ENCODE measurements around the gene HMGA1.
A peak's percentile ranks its signal among the peaks of the same experiment; 100 is the strongest.

HMGA1 gene

DNA sequence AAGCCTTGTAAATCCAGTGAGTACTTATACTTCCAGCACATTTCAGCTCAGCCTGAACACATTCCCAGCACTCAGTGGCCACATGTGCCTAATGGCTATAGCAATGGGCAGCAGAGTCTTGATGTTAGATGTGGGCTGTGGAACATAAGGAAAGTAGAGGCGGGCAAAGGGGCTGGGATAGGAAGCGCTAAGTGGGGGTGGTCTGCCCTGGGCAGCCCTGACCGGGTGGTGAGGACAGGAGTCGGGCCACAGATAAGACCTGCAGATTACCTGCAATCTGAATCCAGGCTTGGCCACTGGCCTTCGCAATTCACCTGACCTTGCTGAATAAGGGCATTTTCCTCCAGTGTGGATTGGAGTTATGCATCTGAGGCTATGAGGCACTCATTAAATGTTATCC is 11.1 kb upstream of the HMGA1 start:
- no peak for DNase-seq

DNA sequence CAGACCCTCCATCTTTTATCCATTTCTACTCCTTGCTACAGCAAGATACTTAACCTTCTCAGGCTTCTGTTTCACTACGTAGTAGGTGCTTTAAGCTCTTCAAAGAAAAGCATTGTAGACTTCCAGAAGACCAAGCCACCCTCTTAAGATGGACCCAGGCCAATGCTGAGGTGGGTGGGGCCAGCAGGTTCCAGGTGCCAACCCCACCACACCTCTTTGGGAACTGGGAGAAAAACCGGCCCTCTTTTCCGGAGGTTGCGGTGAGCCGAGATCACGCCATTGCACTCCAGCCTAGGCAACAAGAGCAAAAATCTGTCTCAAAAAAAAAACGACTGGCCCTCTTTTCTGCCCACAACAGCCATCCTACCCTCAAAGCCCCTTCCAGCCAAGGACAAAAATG is 10.6 kb upstream of the HMGA1 start:
- no peak for DNase-seq

DNA sequence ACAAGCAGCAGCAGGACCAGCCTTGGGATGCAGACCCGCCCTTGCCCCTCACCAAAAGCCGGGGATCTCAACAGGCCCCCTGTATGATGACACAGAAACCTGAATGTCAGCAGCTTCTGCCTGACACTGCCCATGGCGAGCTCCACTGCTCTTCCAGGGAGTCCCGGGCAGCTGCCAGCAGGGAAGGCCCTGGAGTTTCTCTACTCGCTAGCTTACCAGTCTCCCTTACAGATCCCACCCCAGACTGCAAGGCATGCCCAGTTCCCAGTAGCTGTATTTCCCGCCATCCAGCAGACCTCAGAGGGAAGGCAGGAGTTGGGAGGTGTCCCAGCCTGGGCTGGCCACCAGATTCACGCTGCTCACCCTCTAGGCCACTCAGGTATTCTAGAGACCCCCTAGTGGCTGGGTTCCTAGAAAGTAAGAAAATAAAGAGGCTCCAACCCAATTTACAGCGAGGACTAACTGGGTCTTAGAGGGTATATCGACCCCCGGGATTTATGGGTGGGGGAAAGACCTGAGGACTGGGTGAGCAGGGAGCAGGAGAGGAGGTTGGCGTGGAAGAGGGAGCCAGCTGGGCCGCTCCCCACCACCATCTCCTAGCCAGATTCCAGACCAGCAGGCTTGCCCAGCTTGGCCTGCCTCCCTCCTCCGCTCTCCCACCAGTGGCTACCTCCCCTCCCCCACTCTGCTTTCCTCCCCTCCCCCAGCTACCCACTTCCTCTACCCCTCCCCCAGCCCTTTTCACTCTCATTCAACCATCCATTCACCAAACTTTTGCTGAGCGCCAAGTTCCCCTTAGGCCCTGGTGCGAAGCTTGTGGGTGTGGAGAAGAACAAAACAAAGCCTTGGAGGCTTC is 9.7 kb upstream of the HMGA1 start:
- no peak for DNase-seq

DNA sequence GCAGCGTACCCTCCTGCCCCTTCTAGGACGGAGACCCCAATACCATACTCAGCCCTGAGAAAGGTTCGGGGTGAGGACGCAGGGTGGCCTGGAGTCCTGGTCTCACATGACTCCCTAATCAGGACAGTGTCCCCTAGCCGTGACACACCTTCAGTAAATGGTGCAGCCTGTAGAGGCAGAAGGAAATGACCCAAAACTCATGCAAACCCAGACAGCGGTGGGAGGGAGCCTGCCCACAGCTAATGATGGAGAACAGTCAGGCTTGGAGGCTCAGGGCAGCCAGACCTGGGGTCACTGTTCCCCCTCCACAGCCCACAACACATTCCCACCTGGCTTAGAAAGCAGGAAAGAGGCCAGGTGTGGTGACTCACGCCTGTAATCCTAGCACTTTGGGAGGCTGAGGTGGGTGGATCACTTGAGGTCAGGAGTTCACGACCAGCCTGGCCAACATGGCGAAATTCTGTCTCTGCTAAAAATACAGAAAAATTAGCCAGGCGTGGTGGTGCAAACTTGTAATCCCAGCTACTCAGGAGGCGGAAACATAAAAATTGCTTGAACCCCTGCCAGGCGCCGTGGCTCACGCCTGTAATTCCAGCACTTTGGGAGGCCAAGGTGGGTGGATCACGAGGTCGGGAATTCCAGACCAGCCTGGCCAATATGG is 8.8 kb upstream of the HMGA1 start:
- no peak for DNase-seq

DNA sequence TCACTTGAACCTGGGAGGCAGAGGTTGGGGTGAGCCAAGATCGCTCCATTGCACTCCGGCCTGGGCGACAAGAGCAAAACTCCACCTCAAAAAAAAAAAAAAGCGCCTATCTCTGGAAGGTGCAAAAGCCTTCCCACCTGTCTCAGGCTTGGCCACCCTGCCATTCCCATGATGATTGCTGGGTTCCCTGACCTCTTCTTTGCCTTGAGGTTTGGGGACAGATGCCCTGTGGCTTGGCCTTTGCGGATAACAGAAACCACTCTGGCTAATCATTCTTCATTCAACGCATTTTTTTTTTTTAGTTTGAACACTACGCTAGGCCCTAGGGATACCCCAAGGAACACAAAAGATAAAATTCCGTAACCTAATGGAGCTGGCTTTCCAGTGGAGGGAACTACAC is 6.8 kb upstream of the HMGA1 start:
- no peak for DNase-seq

DNA sequence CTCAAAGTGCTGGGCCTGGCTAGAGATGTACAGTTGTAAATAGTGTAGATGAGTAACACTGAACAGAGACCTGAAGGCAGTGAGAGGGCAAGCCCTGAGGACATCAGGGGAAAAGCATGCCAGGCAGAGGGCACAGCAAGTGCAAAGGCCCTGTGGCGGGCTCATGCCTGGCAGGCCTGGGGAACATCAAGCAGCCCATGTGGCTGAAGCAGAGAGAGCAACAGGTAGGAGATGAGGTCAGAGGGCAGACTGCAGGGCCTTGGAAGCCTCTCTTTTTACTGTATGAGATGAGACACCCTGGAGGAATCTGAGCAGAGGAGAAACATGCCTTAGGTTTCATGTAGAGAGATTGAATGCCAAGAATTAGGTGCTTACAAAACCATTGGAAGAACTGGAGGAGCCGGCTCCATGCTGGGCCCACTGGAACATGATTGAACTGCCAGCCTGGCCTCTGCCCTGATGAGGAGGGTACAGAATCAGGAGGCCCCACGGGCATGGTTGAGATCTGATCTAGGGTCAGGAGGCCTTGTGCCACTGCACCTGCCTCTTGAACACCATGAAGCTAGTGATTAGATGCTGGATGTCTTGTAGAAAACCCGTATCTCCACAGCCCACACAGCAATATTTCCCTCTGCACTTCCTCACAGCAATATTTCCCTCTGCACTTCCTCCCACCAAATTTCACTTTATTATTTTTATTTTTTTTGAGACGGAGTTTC is 5.9 kb upstream of the HMGA1 start:
- no peak for DNase-seq

DNA sequence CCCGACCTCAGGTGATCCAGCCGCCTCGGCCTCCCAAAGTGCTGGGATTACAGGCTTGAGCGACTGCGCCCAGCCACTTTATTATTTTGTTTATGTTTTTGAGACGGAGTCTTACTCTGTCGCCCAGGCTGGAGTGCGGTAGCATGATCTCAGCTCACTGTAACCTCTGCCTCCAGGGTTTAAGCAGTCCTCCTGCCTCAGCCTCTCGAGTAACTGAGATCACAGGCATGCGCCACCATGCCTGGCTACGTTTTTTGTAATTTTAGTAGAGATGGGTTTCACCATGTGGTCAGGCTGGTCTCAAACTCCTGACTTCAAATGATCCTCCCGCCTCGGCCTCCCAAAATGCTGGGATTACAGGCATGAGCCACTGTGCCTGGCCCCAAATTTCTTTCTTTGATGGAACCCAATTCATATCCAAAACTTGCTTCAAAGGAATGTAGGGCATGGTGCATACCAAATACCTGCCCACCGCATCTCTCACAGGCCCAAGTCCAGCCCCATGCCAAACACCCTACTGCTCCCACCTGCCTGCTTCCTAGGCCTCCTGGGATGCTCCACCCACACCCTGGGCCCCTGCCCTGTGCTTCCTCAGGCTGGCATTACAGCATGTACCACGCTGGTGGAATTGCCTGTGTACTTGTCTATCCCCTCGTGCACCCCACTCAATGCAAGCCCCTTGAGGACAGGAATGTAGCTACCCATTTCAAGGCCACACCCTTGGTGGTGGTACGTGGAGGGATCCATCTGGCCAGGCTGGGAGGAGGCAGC is 4.9 kb upstream of the HMGA1 start:
- no peak for DNase-seq

DNA sequence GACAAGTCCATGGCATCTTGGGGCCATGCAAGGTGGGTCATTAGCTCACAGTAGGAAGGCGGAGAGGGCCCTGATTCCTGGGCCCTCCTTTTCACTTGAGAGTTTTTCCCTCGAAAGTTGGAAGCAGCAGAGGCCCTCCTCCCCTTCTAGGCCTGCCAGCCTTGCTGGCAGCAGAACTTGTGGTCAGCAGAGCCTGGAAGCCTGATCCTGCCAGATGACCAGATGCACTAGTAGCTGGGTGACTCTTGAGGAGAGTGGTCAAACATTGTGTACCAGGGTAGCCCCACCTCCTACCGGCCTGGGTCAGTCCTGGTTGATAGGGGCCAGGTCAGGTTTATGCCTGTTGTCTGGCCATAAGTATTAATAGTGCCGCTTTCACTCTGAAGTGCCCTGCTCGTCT is 3.8 kb upstream of the HMGA1 start:
- no peak for DNase-seq

DNA sequence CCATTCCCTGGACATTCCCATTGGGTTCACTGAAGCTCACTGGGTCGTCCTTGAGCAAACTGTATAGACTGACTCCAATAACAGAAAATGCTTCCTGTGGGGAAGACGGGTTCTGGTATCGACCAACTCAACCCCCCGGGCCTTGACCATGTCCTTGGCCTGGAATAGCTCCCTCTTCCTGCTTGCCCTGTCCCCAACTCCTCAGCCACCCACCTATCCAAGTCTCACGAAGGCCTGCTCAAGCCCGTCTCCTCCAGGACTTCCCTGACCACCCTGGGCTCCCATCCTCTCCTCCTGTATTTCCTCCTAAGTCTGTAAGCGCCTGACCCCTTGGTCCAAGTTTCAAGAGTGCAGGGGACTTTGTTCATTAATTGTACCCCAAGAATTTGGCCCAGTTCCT is 2.8 kb upstream of the HMGA1 start:
- no peak for DNase-seq

DNA sequence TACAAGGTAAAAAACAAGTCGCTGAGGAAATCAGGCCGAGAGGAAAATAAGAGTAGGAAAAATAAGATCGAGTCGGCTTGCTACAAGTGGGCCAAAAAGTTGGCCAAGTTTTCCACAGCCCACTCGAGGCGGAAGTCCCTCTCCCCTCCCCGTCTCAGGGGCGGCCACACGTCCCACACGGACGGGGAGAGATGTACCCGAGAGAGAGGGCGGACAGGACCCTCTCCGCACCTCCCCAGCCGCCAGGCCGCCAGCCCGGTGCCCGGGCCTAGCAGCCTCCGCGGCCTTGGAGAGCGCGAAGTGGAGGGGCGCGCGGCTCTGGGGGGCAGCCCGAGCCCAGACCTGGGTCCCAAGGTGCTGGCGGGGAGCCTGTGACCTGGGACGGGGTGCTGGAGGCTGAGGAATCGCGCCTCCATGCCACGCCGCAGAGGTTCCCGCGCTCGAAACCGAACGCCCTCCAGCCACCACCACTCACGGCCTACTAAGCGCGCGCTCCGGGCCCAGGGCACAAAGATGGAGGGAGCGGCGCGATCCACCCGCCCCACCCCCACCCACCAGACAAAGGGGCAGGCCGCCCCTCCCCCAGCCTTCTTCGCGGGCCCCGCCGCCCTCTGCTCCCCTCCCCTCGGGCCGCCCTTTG is 1.9 kb upstream of the HMGA1 start:
- no peak for DNase-seq

DNA sequence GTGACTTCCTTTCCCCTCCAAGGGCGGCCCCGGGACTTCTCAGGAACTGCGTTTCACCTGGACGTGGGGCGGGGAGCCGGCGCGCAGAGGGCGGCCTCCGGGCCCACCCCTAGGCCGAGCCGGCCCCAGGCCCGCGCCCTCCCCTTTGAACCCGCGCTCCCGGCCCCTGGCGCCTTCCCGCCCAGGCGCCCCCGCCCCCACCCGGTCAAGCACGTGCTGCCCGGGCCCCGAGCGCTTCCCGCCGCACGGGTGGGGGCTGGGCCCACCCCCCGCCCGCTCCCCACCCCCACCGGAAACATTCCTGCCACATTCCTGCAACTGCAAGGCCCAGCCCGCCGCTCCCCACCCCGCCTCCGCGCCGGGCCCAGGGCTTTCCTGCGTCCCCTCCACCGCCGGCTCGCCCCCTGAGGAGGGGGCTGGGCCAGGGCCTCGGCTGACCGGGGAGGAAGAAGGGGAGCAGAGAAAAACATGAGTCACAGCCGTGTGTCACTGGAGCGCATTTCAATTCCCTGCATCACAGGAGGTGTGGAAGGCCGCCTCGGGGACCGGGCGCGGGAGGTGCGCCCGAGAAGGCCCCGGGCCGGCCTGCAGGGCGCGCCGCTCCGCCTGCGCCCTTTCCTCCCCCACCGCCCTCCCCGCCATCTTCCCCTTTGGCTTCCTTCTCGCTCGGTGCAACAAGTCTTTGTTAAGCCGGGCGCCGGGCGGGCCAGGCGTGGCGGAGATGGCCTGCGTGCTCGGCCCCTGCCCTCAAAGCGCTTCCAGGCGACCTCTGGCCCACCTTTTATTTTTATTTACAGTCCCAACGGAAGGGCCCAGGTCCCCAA is 1.2 kb upstream of the HMGA1 start:
- no peak for DNase-seq

DNA sequence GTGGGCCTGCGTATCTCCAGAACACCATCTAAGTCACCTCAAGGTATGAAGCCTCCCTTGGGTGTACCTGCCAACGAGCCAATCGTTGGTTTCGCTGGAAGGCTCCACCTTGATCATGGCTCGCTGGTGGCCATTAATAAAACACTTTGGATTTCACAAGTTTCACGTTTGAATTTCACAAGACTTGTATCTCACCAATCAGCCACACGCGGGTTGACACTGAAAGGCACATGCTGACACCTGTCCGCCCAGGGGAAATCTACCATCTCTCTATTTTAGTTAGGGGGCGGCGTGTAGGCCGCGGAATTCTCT is 586 bp upstream of the HMGA1 start:
- no peak for DNase-seq

DNA sequence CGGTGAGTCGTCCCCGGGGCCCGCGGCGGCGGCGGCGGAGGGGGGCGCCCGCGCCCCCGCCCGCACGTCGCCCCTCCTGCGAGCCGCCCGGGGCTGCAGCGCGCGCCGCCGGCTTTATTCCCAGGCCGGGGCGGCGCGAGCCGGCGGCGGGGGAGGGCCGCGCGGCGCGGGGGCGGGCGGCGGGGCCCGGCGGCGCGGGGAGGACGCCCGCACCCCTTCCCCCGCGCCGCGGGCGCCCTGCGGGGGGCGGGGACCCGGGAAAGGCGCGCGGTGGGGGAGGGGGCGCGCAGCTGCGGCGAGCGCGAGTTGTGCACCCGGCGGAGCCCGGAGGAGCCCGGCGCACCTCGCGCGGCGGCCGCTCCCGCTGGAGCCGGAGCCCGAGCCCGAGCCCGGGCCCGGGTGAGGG is 646 bp downstream of the HMGA1 start:
- peak; percentile 38 for DNase-seq

DNA sequence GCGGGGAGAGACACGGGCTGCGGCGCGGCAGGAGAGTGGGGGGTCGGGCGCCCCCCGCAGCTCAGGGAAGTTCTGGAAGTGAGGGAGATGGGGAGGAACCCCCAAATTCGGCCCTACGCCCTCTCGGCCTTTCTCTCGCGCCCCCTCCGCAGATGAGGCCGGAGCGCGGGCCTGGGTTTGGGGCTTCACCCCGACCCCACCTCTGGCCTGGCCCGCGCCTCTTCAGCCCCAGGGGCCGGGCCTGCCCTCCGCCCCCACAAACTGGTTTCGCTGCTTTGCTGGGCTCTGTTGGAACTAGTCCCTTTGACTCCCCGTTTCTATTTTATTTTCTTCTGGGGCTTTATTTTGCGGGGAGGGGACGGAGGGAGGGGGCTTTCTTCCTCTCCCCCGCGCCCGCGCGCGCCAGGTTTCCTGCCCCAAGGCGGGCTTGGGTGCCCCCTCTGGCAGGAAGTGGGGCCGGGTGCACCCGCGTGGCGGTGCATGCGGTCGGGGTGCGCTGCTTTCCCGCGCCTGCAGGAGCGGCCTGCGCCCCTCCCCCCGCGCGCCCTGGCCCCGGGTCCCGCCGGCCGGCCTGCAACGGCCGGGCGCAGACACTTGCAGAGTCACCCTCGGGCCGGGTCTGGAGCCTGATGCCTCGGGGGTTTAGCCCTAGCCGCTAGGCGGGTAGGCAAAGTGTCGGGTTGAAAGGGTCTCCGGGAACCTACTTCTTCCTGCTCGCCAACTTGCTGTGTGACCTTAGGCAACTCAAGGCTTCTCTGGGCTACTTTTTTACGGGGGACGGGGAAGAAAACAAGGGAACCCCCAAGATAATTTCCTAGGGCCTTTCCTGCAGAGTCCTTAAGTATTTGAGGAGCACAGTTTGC is 1.3 kb downstream of the HMGA1 start:
- DNase-seq, result peak; percentile 57

DNA sequence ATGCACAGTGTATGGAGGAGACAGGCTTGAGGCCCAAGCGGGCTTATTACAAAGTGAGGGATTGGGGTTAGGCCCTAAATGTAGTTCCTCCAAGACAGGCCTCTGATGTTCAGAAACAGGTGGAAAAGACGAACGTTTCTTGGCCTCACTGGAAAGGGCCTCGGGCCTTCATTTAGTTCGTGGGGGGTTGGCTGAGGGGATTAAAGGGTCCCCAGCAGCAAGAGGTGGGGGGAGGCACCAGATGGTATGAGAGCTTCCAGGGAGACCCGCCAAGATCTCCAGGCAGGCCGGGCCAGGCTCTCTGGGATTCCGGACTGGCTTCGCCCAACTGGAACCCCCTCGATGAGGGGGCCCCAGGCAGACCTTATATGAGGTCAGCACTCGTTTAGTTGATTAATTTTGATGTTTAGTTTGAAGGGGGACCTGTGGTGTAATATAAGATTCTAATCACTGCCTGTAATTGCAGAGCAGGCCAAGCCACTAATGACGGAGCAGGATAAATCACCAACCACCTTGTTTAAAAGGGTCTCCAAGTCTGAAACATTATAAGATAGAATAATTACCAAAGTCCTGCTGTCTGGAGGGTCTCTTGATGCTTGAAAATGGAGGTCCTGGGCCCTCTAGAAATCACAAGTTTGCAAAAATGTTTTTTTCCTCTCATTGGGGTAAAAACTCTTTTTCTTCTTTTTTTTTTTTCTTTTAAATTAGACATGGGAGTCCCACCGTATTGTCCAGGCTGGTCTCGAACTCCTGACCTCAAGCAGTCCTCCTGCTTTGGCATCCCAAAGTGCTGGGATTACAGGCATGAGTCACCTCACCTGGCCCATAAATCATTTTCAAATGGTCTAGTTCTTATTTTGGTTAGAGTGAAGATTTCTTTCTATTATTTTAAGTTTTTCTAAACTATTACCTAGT is 2.2 kb downstream of the HMGA1 start:
- no peak for DNase-seq

DNA sequence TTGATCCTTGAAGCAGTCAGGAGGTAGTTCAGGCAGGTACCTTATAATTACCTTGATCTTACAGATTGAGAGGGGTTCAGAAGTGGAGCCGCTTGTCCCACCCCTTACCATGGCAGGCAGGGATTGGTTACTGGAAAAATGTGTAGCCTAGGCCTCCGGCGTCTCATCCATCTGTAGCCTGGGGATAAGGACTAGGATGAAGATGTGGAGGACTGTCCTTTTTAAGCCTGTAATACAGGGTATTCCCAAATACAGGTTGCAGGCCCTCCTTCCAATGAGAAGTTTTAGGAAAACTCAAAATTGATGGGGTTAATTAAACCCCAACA is 2.8 kb downstream of the HMGA1 start:
- DNase-seq, result no peak

DNA sequence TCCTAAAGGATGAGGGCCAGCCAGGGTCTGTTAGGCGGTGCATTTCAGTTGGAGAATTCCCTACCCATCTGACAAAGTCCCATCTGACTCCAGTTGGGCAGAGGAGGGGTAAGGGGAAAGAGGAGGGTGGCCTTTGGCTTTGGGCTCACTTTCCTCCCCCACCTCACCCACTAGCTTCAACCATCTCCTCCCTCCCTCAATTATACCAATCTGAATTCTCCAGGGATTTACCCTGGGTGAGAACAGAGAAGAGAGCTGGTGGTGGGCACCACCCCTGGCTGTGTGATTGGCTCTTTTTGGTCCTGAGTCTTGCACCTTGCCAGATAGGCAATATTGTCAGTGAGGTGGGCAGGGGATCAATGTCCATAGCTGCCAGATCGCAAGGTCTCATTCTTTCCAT is 3.2 kb downstream of the HMGA1 start:
- no peak for DNase-seq

DNA sequence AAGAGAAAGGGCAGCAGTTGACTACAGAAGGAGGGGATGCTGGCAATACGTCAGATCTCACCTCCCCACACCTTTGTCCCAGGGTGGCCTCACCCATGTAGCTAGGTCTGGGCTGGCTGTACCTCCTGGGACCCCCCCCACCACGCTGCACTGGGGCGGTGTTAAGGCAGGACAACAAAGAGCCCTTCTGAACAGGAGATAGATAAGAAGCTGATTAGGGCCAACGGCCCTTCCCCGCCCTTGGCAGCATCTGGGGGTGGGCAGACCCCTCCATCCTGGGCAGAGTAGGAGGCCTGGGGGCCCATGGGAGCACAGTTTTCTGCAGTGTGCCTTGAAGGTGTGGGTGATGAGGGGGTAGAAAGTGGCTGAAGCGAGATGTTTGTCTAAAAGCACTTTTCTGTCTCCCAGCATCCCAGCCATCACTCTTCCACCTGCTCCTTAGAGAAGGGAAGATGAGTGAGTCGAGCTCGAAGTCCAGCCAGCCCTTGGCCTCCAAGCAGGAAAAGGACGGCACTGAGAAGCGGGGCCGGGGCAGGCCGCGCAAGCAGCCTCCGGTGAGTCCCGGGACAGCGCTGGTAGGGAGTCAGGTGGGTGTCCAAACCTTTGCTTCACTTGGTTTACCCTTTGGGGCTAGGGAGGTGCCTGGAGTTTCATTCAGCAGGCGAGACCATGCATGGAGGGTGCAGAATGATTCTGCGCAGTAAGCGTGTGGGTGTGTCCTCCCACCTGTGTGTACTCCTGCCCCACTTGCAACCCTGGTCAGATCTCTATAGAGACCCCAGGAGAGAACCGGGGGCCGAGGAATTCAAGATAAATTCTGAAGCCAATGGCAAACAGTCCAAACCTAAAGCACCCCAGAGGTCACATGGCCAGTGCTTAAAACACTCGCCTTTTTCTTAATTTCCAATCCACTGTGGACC is 3.9 kb downstream of the HMGA1 start:
- DNase-seq, result no peak
